Measurements from ENCODE around the gene MYPOP.

Gene MYPOP

GRCh38 chr19:45852145-45852750 is 50.2 kb downstream of the MYPOP start:
- Histone ChIP-seq H3K9ac (ENCODE audit: low read length) (no peak overlapping the region), H3K9me3 (ENCODE audit: control insufficient read depth, low read depth, low read length) (no peaks in the 10 kb centered on the region), H3K36me3 (ENCODE audit: control insufficient read depth, low read depth, low read length) (peaks cover 72% of the 10 kb centered on the region), H3K4me3 (ENCODE audit: low read length) (no peak overlapping the region), H3K27ac (ENCODE audit: low read length) (no peak overlapping the region), H3K27me3 (ENCODE audit: control insufficient read depth, insufficient read depth, low read length) (no peaks in the 10 kb centered on the region), H3K4me1 (ENCODE audit: control insufficient read depth, low read depth, low read length) (no peaks in the 10 kb centered on the region)

GRCh38 chr19:45848922-45849321 is 53.5 kb downstream of the MYPOP start:
- no peaks in the 10 kb centered on the region for H3K9me3 ChIP-seq (ENCODE audit: control insufficient read depth, low read depth, low read length)
- H3K36me3 ChIP-seq (ENCODE audit: control insufficient read depth, low read depth, low read length) = peaks cover 84% of the 10 kb centered on the region
- H3K27me3 ChIP-seq (ENCODE audit: control insufficient read depth, insufficient read depth, low read length) = no peaks in the 10 kb centered on the region
- no peak overlapping the region for H3K4me3 ChIP-seq (ENCODE audit: low read length)
- no peaks in the 10 kb centered on the region for H3K4me1 ChIP-seq (ENCODE audit: control insufficient read depth, low read depth, low read length)
- H3K9ac ChIP-seq (ENCODE audit: low read length) = no peak overlapping the region
- H3K27ac ChIP-seq (ENCODE audit: low read length) = no peak overlapping the region

GRCh38 chr19:45847663-45848062 is 54.8 kb downstream of the MYPOP start:
- Histone ChIP-seq H3K36me3 (ENCODE audit: control insufficient read depth, low read depth, low read length) (peaks cover 86% of the 10 kb centered on the region), H3K4me3 (ENCODE audit: low read length) (no peak overlapping the region), H3K9ac (ENCODE audit: low read length) (no peak overlapping the region), H3K4me1 (ENCODE audit: control insufficient read depth, low read depth, low read length) (no peaks in the 10 kb centered on the region), H3K27me3 (ENCODE audit: control insufficient read depth, insufficient read depth, low read length) (no peaks in the 10 kb centered on the region), H3K27ac (ENCODE audit: low read length) (no peak overlapping the region), H3K9me3 (ENCODE audit: control insufficient read depth, low read depth, low read length) (no peaks in the 10 kb centered on the region)

- H3K36me3 ChIP-seq (ENCODE audit: control insufficient read depth, low read depth, low read length) = peaks cover 71% of the 10 kb centered on the region
- H3K4me1 ChIP-seq (ENCODE audit: control insufficient read depth, low read depth, low read length) = no peaks in the 10 kb centered on the region
- no peak overlapping the region for H3K4me3 ChIP-seq (ENCODE audit: low read length)
- no peaks in the 10 kb centered on the region for H3K9me3 ChIP-seq (ENCODE audit: control insufficient read depth, low read depth, low read length)
- H3K27me3 ChIP-seq (ENCODE audit: control insufficient read depth, insufficient read depth, low read length) = no peaks in the 10 kb centered on the region
- no peak overlapping the region for H3K27ac ChIP-seq (ENCODE audit: low read length)
- no peak overlapping the region for H3K9ac ChIP-seq (ENCODE audit: low read length)
These were observed 60.2 kb downstream of the MYPOP start for GRCh38 chr19:45842198-45842597.

All from iPS-18a (cell line).